HG03045 (cell line): ENCODE measurements around the gene GAPDHS.

Source experiments
- ATAC-seq: cut with Tn5 transposase; IDR thresholded peaks from one replicate; pipeline ENCODE4 v1.9.1; 2021; ENCODE audit warnings: mild to moderate bottlenecking, moderate library complexity; ENCODE audit not compliant: unreplicated experiment

Gene GAPDHS

DNA sequence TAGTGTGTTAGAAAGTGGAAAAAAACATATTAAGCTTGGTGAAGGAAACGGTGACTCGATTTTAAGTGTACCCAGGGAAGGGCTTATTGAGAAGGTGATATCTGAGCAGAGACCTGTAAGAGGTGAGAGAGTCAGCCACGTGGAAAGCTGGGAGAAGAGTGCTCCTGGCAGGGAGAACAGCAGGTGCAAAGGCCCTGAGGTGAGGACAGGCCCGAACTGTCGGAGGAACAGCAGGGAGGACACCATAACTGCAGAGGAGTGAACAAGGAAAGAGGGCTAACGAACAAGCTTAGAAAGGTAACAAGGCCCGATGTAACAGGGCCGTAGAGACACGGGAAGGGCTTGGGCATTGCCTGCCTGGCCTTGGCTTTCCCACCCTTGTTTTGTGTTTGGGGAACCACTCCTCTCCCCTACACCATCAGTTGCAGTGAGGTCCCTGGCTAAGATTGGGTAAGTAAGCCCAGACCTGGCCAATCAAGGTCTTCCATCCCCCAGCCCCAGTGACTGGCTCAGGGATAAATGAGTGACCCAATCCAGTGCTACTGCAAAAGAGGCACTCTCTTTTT, 22.9 kb downstream of the GAPDHS start:
- no peak for ATAC-seq

DNA sequence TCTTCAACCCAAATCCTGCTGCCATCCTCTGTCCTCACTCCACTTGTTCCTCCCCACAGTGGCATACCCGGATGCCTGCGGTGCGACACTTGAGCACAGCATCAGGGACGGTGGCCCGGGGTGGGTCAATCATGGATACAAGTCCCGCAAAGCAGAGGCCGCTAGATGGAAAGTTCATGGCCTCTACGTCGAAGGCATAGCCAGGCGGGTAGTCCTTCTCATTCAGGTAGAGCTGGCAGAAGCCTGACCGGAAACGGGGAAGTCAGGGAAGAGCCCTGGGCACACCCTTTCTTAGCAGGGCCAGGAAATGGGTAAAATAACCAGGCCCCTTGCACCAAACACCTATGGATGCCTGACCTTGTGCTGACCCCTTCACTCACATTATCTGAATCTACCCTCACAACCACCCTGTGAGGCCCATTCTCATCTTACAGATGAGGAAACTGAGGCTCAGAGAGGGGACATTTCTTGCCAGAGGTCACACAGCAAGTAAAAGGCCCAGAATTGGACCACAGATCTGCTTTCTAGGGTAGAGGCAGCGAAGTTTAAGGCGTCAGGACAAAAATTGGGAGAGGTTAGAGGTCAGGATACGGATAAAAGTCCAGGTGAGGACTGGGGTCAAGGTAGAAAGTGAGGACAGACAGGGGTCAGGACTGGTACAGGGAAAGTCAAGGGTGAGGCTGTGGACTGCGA, 23.7 kb downstream of the GAPDHS start:
- ATAC-seq: no peak

DNA sequence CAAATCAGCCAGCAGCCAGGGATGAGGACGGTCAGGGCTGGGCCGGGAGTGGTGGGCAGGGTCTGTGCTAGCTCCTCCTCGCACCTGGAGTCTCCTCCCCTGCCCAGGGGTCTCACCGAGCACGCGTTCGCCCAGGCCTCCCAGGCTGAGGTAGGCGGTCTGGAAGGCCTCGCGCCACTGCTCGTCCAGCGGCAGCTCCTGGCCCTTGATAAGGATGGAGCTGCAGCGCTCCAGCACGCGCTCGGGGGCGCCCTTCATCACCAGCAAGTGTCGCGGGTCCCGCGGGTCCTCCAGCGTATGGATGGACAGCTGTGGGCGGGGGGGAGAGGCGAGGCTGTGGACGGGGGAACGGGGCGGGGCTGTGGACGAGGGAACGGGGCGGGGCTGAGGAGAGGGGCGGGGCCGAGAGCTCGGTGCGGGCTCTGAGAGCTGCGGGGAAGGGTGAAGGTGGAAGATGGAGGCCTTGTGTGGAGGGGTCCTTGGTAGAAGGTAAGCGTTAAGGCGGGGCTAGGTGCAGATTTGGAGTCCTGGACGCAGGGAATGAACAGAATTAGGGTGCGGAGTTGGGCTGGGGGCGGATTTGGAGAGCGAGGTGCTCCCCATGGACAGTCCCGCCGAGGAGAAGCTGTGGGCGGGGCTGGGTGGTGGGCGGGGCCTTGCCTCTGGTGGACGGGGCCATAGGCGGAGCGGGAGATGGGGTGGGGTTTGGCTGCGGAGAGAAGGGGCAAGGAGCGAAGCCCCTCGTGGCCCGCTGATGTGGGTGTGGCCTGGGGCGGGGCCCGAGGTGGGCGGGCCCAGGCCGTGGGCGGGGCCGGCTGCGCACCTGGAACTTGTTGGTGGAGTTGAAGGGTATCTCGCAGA, 24.5 kb downstream of the GAPDHS start:
- ATAC-seq: no peak

DNA sequence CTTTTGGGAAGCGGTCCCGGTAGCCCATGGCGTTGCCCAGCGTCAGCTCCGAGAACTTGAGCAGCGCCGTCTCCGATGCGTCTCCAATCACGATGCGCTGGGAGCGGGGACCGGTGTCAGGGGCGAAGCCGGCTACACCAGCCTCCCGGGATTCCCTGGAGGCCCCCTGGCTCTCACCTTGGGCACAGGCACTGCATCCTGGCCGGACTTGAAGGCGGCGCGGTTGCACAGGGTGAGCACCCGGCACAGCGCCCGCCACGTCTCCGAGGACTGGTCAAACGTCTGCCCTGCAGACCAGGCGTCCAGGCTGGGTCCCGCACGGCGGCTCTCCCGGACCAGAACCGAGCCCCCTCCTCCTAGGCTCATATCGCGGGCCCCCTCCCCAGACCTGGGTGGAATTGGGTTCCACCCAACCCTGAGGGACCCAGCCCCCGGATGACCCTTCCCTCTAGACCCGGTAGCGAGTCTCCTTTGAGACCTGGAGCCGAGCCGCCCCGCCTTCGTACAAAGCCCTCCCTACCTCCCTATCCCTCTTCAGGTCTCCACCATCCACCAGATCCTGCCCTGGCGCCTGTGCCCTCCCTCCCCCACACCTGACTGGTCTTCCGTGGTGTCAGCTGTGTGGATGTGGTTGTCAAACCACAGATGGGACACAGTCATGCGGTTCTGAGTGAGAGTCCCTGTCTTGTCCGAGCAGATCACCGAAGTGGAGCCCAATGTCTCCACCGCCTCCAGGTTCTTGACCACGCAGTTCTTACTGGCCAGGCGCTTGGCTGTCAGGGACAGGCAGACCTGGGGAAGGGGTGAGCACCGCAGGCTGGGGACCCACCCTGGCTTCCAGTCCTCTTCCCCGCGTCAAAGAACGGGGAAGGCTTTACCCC, 25.4 kb downstream of the GAPDHS start:
- no peak for ATAC-seq

DNA sequence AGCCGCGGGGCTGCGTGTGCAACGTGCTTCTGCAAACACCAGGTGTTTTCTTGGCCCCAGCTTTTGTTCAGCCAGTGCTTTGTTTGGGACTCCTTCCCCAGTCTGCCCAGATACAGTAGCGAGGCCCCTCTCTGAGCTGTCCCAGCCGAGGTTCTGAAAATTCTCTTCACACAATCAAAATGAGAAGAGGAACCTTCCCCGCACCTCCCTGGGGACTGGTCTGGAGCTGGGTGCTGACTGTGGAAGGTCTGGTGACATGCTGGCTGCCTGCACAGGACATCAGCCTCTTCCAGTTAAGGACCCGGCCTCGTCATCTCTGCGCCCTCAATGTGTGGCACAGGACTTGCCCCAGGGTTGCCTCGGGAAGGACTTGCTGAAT, 26.0 kb downstream of the GAPDHS start:
- no peak for ATAC-seq

DNA sequence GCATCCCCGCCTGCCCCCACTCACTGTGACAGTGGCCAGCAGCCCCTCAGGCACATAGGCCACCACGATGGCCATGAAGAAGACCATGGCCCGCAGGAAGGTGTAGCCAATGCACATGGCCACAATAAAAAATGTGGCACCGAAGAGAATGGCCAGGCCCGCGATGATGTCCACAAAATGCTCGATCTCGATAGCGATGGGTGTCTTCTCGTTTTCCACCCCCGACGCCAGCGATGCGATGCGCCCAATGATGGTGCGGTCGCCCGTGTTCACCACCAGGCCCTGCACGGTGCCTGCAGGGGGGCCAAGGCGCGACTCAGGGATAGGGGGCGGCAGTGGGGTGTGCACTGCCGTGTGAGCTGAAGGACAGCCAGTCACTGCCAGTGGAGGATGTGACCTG, 26.5 kb downstream of the GAPDHS start:
- ATAC-seq: no peak

DNA sequence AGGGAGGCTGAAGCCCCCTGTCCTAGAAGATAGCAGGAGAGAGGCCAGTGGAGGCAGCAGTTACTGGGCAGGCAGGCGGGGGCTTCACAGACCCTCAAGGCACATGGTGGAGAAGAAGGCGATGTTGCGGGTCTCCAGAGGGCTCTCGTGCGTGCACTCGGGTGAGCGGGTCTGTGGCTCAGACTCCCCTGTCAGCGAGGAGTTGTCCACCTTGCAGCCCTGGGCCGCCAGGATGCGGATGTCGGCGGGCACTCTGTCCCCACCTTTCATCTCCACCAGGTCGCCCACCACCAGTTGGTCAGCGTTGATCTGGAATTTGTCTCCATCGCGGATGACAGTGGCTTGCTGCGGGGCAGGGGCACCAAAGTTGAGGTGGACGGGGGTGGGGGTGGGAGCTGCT, 27.0 kb downstream of the GAPDHS start:
- no peak for ATAC-seq

DNA sequence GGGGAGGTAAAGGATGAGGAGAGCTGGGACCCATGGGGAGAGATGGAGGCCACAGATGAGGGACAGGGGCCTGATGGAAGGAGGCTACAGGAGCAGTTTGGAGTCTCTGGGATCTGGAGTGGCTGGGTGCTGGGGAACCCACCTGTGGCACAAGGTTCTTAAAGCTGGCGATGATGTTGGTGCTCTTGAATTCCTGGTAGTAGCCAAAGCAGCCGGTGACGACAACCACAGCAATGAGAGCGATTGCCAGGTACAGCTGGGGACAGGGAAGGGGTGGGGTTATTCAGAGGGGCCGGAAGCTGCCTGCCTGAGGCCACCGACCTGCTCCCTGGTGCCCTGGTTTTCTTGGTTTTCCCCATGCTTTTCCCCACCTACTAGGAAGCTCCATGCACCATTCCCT, 27.4 kb downstream of the GAPDHS start:
- no peak for ATAC-seq

DNA sequence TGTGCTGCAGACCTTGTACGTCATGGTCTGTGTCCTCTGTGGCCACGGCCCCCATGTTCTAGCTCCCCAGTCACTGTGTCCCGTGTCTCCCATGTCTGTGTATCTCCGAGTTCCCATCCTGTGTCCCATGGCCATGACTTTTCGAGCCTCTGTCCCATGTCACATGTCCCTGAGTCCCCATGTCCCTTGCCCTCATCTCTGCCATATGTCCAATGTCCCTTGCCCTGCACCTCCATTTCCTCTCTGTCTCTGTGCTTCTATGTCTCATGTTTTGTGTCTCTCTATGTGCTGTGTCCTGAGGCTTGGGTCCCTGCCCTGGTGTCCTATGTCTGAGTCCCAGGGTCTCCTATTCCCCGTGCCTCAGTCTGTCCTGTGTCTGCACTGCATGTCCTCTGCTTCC, 28.2 kb downstream of the GAPDHS start:
- no peak for ATAC-seq

DNA sequence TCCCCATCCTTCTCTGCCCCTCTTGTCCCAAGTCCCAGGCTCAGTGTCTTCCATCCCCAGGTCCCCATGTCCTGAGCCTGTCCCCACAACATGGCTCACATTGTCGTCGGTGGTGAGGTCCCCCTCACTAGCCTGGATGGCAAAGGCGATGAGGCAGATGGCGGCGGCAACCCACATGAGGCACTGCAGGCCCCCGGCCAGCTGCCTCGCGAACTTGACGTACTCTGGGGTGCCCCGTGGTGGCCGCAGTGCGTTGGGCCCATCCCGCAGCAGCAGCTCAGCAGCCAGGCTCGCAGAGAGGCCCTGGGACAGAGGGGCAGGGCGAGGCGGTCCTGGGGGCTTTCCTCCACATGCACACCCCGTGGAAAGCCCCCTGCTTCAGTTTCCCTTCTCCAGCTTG, 29.1 kb downstream of the GAPDHS start:
- no peak for ATAC-seq

DNA sequence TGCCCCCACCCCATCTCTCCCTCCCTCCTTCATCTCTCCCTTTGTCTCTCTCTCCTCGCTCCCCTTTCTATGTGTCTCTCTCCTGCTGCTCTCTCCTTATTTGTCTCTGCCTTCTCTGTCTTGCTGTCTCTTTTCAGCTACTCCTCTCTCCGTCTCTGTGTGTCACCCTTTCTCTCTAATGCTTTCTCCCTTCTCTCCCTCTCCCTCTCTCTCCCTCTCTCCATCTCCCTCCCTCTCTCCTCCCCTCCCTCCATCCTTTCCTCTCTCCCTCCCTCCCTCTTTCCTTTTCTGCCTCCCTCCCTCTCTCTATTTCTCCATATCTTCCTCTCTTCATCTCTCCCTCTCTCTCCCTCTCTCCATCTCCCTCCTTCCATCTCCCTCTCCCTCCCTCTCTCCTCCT, 29.5 kb downstream of the GAPDHS start:
- no peak for ATAC-seq

DNA sequence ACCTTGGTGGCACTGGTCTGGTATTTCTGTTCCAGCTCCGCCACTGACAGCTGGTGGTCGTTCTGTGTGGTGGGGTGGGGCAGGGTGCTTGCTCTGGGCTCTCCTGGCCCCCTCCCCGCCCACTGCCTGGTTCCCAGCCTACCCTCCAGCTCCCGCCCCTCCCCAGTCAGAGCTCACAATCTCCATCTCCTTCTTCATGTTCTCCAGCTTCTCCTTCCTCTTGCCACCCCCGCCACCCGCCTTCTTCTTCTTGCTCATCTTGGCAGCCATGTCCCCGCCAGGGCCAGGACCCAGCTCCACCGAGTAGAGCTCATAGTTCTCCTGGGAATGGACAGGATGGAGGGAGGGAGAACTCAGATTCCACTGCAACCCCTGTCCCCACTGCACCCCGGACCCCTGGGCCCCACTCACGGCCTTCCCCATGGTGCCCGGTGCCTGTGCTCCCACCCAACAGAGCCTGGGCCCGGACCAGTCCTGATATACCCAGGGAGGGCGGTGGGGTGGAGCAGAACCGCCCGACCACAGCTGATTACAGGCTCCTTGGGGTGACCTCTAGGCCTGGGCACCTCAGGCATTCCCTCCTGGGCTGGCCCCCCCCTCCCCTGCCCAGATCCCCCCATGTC, 30.1 kb downstream of the GAPDHS start, which contains the start of gene ATP4A:
TSS of gene ATP4A (minus strand) at position 452 of the 623 bp plus-strand sequence. CDS start at position 423, 29 bp downstream.
- ATAC-seq: no peak

DNA sequence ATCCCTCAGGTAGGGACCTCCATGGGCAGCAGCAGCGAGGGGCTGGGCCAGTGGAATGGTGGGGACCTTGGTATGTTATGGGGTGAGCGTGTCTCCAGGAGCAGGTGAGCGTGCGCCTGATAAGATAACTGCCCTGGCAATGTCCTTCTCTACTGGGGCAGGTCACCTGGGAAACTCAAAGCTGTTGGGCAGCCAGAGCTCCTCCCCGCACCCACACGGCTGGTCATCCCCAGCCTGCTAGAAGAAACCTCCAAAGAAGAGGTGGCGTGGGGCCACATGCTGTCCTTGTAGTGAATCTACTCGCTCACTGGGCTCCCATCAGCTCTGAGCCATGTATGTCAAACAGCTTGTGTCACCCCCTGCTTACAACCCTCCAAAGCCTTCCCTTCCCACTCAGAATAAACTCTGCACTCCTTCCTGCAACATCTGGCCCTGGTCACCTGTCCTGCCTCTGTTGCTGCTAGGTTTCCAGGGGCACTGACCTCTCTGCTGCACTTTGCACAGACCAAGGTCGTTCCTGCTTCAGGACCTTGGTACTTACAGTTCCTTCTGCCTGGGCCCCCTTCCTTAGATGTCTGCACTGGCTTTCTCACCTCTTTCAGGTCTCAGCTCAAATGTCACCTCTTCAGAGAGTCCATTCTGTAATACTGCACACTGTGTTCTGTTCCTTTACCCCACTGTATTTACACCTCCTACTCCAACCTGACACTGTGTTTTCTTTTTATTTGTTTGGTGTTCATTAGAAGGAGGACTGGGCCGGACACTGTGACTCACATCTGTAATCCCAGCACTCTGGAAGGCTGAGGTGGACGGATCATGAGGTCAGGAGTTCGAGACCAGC, 32.0 kb downstream of the GAPDHS start:
- no peak for ATAC-seq

DNA sequence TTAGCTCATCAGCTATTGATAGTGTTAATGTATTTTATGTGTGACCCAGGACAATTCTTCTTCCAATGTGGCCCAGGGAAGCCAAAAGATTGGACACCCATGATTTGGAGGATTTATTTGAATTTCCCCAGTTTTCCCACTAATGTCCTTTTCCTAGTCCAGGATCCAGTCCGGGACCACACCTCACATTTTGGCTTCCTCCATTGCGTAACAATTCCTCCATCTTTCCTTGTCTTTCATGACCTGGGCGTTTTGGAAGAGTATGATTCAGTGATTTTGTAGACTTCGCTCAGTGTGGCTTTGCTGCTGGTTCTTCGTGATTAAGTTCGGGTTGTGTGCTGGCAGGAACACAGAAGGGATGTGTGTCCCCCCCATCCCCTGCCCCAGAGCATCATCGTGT, 33.5 kb downstream of the GAPDHS start:
- ATAC-seq: no peak

DNA sequence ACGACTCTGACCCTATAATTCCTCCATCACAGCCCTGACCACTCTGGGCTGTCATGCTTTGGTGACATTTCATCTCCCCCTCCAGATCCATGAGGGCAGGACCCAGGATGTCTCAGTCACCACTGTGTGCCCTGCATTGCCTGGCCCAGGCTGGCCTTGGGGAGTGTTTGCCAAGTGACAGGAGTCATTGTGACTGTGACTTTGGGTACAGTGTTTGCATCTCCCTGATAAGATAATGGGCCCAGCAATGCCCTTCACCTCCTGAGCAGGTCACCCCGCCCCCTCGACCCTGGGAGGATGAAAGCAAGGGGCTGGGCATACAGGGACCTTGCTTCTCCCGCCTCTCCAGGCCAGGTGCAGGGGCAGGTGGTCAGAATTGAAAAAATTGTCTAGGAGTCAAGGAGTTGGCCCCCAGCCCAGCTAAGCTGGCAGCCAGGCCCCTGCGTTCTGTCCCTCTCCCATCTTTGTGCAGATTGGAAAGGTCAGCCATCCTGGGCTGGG, 36.1 kb downstream of the GAPDHS start:
- no peak for ATAC-seq

DNA sequence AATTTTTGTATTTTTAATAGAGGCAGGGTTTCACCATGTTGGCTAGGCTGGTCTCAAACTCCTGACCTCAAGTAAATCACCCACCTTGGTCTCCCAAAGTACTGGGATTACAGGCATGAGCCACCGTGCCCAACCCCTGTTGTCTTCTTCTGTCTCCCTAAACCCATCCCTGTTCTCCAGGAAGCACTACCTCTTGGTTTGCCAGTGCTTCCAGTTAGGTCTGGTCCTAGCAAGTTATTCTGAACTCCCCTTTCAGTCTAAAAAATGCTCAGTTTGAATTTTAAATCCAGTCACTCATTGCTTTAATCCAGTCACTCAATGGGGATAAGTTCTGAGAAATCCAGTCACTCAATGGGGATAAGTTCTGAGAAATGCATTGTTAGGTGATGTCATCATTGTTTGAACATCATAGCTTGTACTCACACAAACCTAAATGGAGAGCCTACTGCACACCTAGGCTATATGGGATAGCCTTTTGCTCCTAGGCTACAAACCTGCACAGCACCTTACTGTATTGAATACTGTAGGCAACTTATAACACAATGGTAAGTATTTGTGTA, 38.2 kb downstream of the GAPDHS start:
- no peak for ATAC-seq

DNA sequence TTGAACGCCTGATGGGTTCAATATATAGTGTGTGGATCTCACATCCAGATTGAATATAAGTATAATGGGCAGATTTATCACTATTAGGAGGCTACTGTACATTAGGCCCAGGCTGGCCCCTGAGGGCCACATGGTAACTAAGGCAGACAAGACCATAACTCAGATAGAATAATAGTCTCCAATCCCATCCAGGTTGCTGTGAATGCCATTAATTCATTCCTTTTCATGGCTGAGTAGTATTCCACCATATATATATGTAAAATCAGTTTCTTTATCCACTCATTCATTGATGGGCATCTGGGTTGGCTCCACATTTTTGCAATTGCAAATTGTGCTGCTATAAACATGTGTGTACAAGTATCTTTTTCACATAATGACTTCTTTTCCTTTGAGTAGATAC, 44.7 kb downstream of the GAPDHS start:
- no peak for ATAC-seq

DNA sequence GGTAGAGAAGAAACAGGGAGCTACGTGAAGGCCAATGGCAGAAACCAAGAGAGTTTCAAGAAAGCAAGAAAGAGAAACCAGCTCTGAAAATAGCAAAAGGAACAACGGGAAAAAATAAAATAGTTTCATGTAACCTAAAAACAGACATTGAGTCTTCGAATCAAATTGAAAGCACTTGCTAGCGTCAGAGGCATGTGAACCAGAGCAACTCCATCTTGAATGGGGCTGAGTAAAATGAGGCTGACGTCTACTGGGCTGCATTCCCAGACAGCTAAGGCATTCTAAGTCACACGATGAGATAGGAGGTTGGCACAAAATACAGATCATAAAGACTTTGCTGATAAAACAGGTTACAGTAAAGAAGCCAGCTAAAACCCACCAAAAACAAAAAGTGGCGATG, 45.5 kb downstream of the GAPDHS start:
- ATAC-seq: no peak

DNA sequence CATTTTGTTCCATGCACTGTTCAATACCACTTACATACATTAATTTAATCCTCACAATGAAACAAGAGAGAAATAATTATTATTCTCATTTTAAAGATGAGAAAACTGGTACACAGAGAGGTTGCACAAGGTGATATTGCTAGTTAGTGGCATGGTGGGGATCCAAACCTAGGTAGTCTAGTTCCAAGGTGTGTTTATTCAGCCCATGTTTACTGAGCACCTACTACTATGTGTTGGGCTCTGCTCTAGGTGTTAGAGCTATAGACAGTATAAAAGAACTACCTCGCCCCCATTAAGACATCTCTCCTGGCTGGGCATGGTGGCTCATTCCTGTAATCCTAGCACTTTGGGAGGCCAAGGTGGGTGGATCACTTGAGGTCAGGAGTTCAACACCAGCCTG, 49.5 kb downstream of the GAPDHS start:
- no peak for ATAC-seq
